Memory B cell (primary cell): ENCODE measurements around the gene GZMH.
"Not testable (repeated sequence)": the region's sequence is repeated elsewhere in the genome, so short reads cannot be mapped to it uniquely, and the experiment has no call there.

Experiments
- ATAC-seq: fragments of 150-1000 bp; cut with Tn5 transposase; 2 replicates; pipeline ENCODE4 v1.10.0; 2021; ENCODE audit warnings: low read depth, mild to moderate bottlenecking, moderate library complexity
- DNase-seq, 2 donors: peaks; one replicate each; pipeline ENCODE4 v3.0.0; 2022; ENCODE audit warnings: low spot score in 2 of 2
- H3K27ac Mint-ChIP-seq: one replicate; pipeline ENCODE4 v1.8.0; 2022; ENCODE audit warnings: mild to moderate bottlenecking, moderate library complexity, mixed read lengths
- H3K27me3 Mint-ChIP-seq: one replicate; pipeline ENCODE4 v1.8.0; 2022; ENCODE audit warnings: mixed read lengths
- H3K36me3 Mint-ChIP-seq: one replicate; pipeline ENCODE4 v1.8.0; 2022; ENCODE audit warnings: mild to moderate bottlenecking, mixed read lengths
- H3K4me1 Mint-ChIP-seq: one replicate; pipeline ENCODE4 v1.8.0; 2022; ENCODE audit warnings: mixed read lengths
- H3K4me3 Mint-ChIP-seq: one replicate; pipeline ENCODE4 v1.8.0; 2022; ENCODE audit warnings: mild to moderate bottlenecking, moderate library complexity, mixed read lengths
- H3K9me3 Mint-ChIP-seq: one replicate; pipeline ENCODE4 v1.8.0; 2022; ENCODE audit warnings: mixed read lengths

Gene GZMH, protein sequence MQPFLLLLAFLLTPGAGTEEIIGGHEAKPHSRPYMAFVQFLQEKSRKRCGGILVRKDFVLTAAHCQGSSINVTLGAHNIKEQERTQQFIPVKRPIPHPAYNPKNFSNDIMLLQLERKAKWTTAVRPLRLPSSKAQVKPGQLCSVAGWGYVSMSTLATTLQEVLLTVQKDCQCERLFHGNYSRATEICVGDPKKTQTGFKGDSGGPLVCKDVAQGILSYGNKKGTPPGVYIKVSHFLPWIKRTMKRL

DNA sequence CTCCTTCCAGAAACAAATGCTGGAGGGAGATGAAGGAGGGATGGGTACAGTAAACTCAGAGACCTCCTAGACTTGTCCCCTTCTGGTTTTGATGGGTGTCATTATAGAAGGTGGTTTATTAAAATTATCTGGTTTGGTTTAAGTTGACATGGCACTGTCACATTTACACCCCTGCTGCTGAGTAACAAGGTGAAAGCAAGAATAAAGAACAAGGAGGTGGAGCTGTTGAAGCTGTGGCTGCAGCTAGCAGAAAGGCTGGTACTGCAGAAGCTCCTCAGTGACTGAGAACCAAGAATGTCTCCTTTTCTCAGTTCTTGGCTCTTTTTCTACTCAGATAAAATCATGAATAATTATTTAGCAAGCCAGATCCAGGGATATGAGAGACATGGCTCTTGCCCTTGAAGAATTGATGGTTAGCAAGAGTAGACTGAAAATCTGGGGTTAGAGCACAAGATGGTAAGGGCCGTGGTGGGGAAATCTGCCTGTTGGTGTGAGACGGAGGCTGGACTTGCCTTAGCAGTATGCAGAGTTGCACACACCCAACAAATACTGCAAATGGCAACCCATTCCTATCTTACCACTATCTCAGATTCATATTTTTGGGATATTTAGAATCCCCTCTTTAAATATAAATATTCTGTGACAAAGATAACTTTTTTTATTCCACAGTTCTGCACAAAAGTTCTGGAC lies at the start of gene GZMH:
GZMH (minus strand) TSS at position 31 of the 690 bp plus-strand sequence. CDS start 72 bp downstream, outside the sequence.
- no peak for ATAC-seq
- H3K27ac Mint-ChIP-seq, result no peak within 1 kb of the TSS
- no peaks in the 10 kb centered on the region for H3K27me3 Mint-ChIP-seq
- peaks cover 44% of the 10 kb centered on the region for H3K4me1 Mint-ChIP-seq
- DNase-seq, result no peak
- H3K9me3 Mint-ChIP-seq, result no peaks in the 10 kb centered on the region
- no peak within 1 kb of the TSS for H3K4me3 Mint-ChIP-seq
- no peaks in the 10 kb centered on the region for H3K36me3 Mint-ChIP-seq

DNA sequence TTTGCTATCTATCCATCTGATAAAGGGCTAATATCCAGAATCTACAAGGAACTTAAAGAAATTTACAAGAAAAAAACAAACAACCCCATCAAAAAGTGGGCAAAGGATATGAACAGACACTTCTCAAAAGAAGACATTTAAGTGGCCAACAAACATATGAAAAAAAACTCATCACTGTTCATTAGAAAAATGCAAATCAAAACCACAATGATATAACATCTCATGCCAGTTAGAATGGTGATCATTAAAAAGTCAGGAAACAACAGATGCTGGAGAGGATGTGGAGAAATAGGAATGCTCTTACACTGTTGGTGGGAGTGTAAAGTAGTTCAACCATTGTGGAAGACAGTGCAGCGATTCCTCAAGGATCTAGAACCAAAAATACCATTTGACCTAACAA lies 38.9 kb upstream of the GZMH start:
- not testable (repeated sequence) for H3K27ac Mint-ChIP-seq, H3K4me3 Mint-ChIP-seq, ATAC-seq, H3K9me3 Mint-ChIP-seq, H3K27me3 Mint-ChIP-seq, H3K36me3 Mint-ChIP-seq, DNase-seq
- peaks cover 23% of the 10 kb centered on the region for H3K4me1 Mint-ChIP-seq

DNA sequence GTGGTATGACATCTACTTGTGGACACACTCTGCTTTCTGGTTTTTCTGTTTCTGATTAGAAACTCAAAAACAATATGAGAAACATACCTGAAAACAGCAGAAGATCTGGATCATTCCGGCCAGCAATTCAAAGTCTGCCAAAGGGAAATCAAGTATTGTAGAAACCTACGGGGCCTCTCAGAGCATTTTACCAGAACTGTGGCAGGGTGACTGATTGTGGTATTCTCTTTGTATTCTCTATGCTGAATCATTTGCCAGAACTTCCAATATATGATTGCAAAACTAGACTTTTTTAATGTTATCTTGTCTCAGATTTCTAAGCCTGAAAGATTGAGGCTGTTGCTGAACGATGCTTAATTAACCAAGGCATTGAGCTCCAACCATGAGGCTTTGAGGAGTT lies 30.4 kb upstream of the GZMH start:
- DNase-seq, result no peak
- H3K9me3 Mint-ChIP-seq, result no peaks in the 10 kb centered on the region
- H3K36me3 Mint-ChIP-seq, result no peaks in the 10 kb centered on the region
- H3K4me1 Mint-ChIP-seq, result peaks cover 5% of the 10 kb centered on the region
- H3K27me3 Mint-ChIP-seq, result peaks cover 2% of the 10 kb centered on the region
- no peak overlapping the region for H3K27ac Mint-ChIP-seq
- no peak for ATAC-seq
- H3K4me3 Mint-ChIP-seq, result no peak overlapping the region

DNA sequence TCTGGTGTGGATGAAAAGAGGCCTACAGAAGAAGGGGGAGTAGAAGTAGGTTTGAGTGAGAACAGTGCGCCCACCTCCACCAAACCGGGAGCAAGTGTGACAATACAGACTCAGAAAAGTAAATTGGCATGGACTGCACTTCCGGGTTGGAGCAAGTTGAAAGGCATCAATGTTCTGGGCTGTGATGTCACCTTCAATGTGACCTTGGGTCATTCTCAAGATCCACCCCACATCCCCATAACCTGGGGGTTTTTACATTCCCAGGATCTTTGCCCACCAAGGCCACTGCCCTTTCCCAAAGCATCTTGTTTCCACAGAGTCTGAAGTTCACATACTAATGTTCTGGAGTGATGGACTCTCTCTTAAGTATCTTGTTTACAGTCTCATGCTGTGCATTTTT lies 29.8 kb upstream of the GZMH start:
- Mint-ChIP-seq H3K36me3 (no peaks in the 10 kb centered on the region), H3K4me3 (no peak overlapping the region), H3K4me1 (peaks cover 3% of the 10 kb centered on the region), H3K9me3 (no peaks in the 10 kb centered on the region), H3K27me3 (peaks cover 2% of the 10 kb centered on the region), H3K27ac (no peak overlapping the region)
- DNase-seq, result no peak
- no peak for ATAC-seq

DNA sequence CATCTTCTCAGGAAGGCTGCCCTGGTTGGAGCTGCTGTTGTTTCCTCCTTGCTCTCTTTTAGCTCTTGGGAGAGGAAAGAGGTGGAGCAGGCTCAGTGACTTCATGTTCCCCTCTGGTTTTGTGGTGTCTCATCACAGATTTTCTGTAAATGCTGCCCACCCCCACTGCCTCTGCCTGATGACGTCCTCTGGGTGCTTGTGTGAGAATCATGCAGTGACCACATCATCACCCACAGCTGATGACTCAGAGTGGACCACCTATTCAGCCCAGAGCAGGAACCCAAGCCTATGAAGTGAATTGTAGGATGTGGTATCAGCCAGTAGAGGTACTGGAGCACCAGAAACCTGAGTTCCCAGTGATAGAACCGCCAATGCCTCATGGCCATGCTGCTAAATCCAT lies 24.7 kb upstream of the GZMH start, which contains the start of gene GZMB:
GZMB (minus strand) TSS at position 33 of the 400 bp plus-strand sequence; CDS start at position 3, 30 bp downstream.
- Mint-ChIP-seq H3K27me3 (peaks cover 2% of the 10 kb centered on the region), H3K36me3 (no peaks in the 10 kb centered on the region), H3K4me3 (no peak within 1 kb of the TSS), H3K4me1 (no peaks in the 10 kb centered on the region), H3K27ac (no peak within 1 kb of the TSS), H3K9me3 (no peaks in the 10 kb centered on the region)
- no peak for DNase-seq
- ATAC-seq, result no peak

DNA sequence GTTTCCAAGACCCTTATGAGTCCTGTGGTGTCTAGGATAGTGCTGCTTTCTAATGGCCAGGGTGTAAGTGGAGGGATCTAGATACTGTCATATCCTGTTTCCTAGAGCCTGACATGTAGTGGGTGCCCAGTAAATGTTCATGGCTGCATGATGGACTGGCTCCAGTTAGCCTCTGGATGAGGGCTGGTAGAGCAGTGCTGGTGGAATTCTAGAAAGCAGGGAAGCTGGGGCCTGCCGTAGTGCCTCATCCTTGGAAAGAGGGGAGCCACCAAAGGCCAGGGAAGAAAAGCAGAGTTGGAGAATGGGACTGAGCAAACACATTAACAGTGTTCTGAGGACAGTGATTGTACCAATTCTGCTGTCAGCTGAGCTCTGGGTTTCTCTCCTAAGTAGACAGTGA lies 23.9 kb upstream of the GZMH start:
- no peaks in the 10 kb centered on the region for H3K9me3 Mint-ChIP-seq
- no peaks in the 10 kb centered on the region for H3K36me3 Mint-ChIP-seq
- no peak overlapping the region for H3K4me3 Mint-ChIP-seq

DNA sequence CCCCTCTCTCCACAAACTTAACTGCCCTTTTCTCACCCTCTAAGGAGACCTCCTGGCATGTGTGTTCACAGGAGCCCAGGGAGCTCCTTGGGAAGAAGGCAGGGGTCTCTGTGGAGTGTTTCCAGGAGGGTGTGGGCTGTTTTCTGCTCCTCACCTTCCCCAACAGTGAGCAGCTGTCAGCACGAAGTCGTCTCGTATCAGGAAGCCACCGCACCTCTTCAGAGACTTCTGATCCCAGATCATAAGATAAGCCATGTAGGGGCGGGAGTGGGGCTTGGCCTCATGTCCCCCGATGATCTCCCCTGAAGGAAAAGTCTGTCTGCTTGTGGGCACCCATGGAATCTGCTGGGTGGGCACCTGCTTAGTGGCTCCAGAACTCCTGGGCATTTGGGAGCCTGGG lies 23.3 kb upstream of the GZMH start:
- ATAC-seq (no peak), DNase-seq (no peak)
- Mint-ChIP-seq H3K27me3 (no peaks in the 10 kb centered on the region), H3K4me3 (no peak overlapping the region), H3K27ac (no peak overlapping the region), H3K9me3 (no peaks in the 10 kb centered on the region), H3K36me3 (no peaks in the 10 kb centered on the region), H3K4me1 (peaks cover under 1% of the 10 kb centered on the region)

More for the DNA sequence above, 23.9 kb upstream of the GZMH start:
- ATAC-seq, result no peak
- DNase-seq, result no peak
- H3K4me1 Mint-ChIP-seq, result no peaks in the 10 kb centered on the region
- H3K27ac Mint-ChIP-seq, result no peak overlapping the region
- H3K27me3 Mint-ChIP-seq, result peaks cover 2% of the 10 kb centered on the region

DNA sequence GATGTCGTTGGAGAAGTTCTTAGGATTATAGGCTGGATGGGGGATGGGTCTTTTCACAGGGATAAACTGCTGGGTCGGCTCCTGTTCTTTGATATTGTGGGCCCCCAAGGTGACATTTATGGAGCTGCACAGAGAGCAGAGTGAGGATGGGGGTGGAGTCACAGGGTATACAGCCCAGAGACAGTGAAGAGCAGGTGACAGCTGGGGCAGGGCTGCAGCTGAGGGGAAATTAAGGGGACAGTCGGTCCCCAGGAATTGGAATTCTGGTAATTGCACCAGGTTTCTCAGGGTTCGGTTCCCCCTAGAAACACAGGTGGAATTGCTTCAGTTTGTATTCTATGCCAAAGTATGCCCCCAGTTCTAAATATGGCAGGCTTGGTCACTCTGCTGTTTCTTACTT lies 22.9 kb upstream of the GZMH start:
- Mint-ChIP-seq H3K4me1 (peaks cover 4% of the 10 kb centered on the region), H3K4me3 (no peak overlapping the region), H3K9me3 (no peaks in the 10 kb centered on the region), H3K36me3 (no peaks in the 10 kb centered on the region), H3K27me3 (peaks cover 1% of the 10 kb centered on the region), H3K27ac (no peak overlapping the region)
- ATAC-seq (no peak), DNase-seq (no peak)

DNA sequence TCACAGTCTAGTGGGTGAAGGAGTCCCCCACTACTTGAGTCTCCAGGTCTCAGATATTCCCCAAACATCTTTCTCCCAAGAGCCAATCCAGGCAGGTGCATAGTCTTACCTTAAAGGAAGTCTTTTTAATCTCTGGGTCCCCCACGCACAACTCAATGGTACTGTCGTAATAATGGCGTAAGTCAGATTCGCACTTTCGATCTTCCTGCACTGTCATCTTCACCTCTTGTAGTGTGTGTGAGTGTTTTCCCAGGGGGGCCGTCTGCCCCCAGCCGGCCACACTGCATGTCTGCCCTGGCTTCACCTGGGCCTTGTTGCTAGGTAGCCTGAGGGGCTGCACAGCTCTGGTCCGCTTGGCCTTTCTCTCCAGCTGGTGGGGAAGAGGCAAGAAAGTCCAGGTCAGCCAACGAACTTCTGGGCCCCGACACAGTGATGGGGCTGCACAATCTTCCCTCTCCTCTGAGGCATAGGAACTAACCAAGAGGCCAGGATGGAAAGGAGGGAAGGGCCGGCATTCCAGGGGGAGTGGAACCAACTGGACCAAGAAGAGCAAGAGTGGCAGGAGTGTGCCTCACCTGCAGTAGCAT lies 22.4 kb upstream of the GZMH start:
- Mint-ChIP-seq H3K27ac (no peak overlapping the region), H3K9me3 (no peaks in the 10 kb centered on the region), H3K36me3 (no peaks in the 10 kb centered on the region), H3K27me3 (peaks cover 2% of the 10 kb centered on the region), H3K4me1 (peaks cover 4% of the 10 kb centered on the region), H3K4me3 (no peak overlapping the region)
- DNase-seq, result no peak
- ATAC-seq, result no peak

DNA sequence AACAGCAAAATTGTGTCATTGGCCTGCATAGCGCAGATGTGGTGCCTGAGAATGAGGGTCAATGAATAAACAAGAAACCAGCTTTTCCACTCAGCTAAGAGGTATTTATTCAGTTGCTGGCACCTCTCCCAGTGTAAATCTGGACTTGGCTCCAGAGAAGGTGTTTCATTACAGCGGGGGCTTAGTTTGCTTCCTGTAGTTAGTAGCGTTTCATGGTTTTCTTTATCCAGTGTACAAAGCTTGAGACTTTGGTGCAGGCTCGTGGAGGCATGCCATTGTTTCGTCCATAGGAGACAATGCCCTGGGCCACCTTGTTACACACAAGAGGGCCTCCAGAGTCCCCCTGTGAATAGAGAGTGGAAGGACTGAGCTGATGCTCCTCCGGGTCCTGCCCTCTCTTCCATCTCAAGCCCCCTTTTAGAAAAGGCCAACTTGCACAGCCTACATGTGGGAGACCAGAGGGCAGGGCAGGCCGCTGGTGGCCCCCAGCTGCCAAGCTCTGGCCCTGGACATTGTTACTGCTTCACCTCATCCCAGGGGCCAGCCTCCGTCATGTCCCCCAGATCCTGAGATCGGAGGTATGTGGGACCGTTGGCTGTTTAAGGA lies 21.5 kb upstream of the GZMH start:
- Mint-ChIP-seq H3K27ac (no peak overlapping the region), H3K27me3 (peaks cover 2% of the 10 kb centered on the region), H3K4me3 (no peak overlapping the region), H3K9me3 (no peaks in the 10 kb centered on the region), H3K36me3 (no peaks in the 10 kb centered on the region), H3K4me1 (peaks cover 4% of the 10 kb centered on the region)
- no peak for ATAC-seq
- no peak for DNase-seq

DNA sequence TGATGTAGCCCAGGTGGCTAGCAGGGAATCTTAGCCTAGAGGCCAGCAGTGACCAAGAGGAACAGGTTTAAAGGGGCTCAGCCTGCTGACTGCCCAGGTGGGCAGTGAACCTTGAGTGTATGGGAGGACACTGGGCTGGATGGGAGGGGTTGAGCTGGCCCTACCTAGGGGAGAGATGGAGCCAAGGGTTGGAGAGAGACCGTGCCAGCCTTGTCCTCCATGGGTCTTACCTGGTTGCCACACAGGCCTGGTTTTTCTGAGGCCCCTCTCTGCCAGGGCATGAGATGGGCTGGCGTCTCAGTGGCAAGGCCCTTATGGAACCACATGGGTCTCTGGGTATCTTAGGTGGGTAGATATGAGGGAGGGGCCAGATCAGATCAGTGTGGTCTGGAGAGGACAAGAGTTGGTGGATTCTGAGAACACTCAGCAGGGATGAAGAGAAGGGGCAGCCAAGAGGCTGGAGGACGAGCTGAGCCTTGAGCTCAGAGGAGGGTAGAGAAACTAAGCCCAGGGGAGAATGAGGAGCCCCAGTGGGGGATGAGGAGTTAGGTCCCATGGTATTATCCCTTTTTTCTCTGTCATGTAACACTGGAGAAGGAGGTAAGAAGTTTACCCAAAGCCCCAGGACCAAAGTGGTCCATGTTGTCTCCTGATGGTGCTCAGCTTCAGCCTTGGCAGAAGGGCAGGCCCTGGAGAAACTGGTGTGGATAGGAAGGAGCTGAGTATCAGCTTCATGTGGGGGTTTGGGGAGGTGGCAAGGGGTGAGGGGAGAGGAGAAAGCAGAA lies 20.8 kb upstream of the GZMH start:
- ATAC-seq (no peak), DNase-seq (no peak)
- H3K36me3 Mint-ChIP-seq, result no peaks in the 10 kb centered on the region
- no peak overlapping the region for H3K27ac Mint-ChIP-seq
- H3K27me3 Mint-ChIP-seq, result peaks cover 4% of the 10 kb centered on the region
- H3K4me1 Mint-ChIP-seq, result peaks cover 4% of the 10 kb centered on the region
- H3K9me3 Mint-ChIP-seq, result no peaks in the 10 kb centered on the region
- no peak overlapping the region for H3K4me3 Mint-ChIP-seq

DNA sequence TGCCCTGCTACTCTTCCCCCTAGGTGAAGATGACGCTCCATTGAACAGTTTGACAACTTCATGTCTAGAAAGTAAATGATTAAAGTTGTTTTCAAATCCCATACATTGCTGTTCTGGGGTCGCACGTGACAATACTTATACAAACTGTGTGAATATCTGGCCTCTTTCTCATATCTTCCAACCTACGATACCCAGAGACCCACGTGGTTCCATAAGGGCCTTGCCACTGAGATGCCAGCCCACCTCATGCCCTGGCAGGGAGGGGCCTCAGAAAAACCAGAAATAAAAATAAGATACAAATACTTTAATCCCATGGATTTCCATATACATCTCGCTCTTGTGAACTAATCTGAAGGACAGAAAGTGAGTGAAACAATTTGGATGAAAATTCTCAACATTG lies 20.0 kb upstream of the GZMH start:
- H3K4me3 Mint-ChIP-seq, result no peak overlapping the region
- no peaks in the 10 kb centered on the region for H3K36me3 Mint-ChIP-seq
- peaks cover 4% of the 10 kb centered on the region for H3K4me1 Mint-ChIP-seq
- H3K27me3 Mint-ChIP-seq, result peaks cover 5% of the 10 kb centered on the region
- H3K27ac Mint-ChIP-seq, result no peak overlapping the region
- DNase-seq (no peak), ATAC-seq (no peak)
- no peaks in the 10 kb centered on the region for H3K9me3 Mint-ChIP-seq

DNA sequence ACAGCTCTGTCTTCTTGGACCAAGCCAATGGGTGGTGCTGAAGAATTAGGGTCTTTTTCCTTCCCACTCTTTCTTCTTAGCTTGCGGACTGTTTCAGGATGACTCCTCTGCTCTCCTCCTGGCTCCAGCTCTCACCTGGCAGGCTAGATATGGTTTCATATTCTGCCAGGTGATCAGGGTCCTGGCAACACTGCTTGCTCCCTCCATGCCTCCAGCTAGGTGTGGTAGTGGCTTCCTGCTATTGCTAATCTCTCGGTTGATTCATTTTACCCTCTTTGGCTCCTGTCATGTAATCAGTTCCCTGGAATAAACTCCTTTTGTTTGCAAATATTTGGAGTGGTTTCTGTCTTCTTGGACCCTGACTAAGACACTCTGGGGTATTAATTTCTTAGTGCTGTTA lies 4.3 kb upstream of the GZMH start:
- Mint-ChIP-seq H3K36me3 (peaks cover 1% of the 10 kb centered on the region), H3K27ac (no peak overlapping the region), H3K27me3 (no peaks in the 10 kb centered on the region), H3K4me3 (no peak overlapping the region), H3K4me1 (peaks cover 19% of the 10 kb centered on the region), H3K9me3 (no peaks in the 10 kb centered on the region)
- ATAC-seq (no peak), DNase-seq (no peak)

DNA sequence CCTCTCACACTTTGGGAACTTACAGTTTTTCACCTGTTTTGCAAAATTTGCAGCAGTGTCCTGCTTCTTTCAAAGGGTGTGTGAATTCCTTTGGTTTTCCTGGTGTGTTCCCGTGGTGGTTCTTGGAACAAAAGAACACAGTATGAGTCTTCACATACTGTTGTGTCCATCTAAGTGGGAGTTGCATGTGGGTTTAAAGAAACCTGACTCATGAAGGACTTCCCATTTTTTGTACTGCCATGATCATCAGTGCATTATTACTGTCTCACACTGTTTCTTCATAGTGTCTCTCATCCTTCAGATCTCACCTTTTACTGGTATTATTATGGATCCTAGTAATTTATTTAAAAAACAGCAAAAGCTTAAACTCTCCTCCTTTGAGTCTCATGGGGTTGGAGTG lies 3.8 kb upstream of the GZMH start:
- DNase-seq (no peak), ATAC-seq (no peak)
- Mint-ChIP-seq H3K9me3 (no peaks in the 10 kb centered on the region), H3K27ac (no peak overlapping the region), H3K27me3 (no peaks in the 10 kb centered on the region), H3K4me3 (no peak overlapping the region), H3K36me3 (no peaks in the 10 kb centered on the region), H3K4me1 (peaks cover 23% of the 10 kb centered on the region)
